ENCODE results near the gene FAM13B. TPM values are rescaled to one million over a fixed set of nuclear protein-coding genes. Genes with fewer than 3 reads are reported as not detected.

FAM13B gene
- total and polyA plus RNA-seq, 2 experiments from 2014 or later: 10.7 to 15.3 TPM

- no peak for DNase-seq (ENCODE audit: low read depth in 1 of 2, low spot score in 1 of 2)
- Histone ChIP-seq H3K4me1 (ENCODE audit: low read depth) (peaks cover 16% of the 10 kb centered on the region), H3K36me3 (peaks cover under 1% of the 10 kb centered on the region), H3K9me3 (ENCODE audit: low read depth) (no peaks in the 10 kb centered on the region), H3K27ac (no peak overlapping the region), H3K27me3 (no peaks in the 10 kb centered on the region), H3K4me3 (no peak overlapping the region)
- no peak for TF ChIP-seq CTCF (IDR thresholded peaks at IDR 0.05; ENCODE audit: low read depth, low read length)
Measured at GRCh38 chr5:138025285-138025684, 7.6 kb downstream of the FAM13B start.

GRCh38 chr5:138024117-138024516 lies 8.8 kb downstream of the FAM13B start:
- no peak for TF ChIP-seq CTCF (IDR thresholded peaks at IDR 0.05; ENCODE audit: low read depth, low read length)
- Histone ChIP-seq H3K4me3 (no peak overlapping the region), H3K9me3 (ENCODE audit: low read depth) (no peaks in the 10 kb centered on the region), H3K27me3 (no peaks in the 10 kb centered on the region), H3K27ac (peak overlapping the region; percentile 23), H3K4me1 (ENCODE audit: low read depth) (peaks cover 10% of the 10 kb centered on the region), H3K36me3 (peaks cover 5% of the 10 kb centered on the region)
- no peak for DNase-seq (ENCODE audit: low read depth in 1 of 2, low spot score in 1 of 2)

GRCh38 chr5:138022912-138023311 lies 10.0 kb downstream of the FAM13B start:
- no peak for DNase-seq (ENCODE audit: low read depth in 1 of 2, low spot score in 1 of 2)
- Histone ChIP-seq H3K4me3 (no peak overlapping the region), H3K27me3 (no peaks in the 10 kb centered on the region), H3K4me1 (ENCODE audit: low read depth) (peaks cover 10% of the 10 kb centered on the region), H3K27ac (no peak overlapping the region), H3K9me3 (ENCODE audit: low read depth) (no peaks in the 10 kb centered on the region), H3K36me3 (peaks cover 16% of the 10 kb centered on the region)
- TF ChIP-seq CTCF (IDR thresholded peaks at IDR 0.05; ENCODE audit: low read depth, low read length): no peak

GRCh38 chr5:138021771-138022170 lies 11.1 kb downstream of the FAM13B start:
- DNase-seq (ENCODE audit: low read depth in 1 of 2, low spot score in 1 of 2): no peak
- Histone ChIP-seq H3K27me3 (no peaks in the 10 kb centered on the region), H3K4me1 (ENCODE audit: low read depth) (peaks cover 10% of the 10 kb centered on the region), H3K9me3 (ENCODE audit: low read depth) (no peaks in the 10 kb centered on the region), H3K36me3 (peaks cover 27% of the 10 kb centered on the region), H3K27ac (peak overlapping the region; percentile 65), H3K4me3 (no peak overlapping the region)
- no peak for TF ChIP-seq CTCF (IDR thresholded peaks at IDR 0.05; ENCODE audit: low read depth, low read length)

DNA sequence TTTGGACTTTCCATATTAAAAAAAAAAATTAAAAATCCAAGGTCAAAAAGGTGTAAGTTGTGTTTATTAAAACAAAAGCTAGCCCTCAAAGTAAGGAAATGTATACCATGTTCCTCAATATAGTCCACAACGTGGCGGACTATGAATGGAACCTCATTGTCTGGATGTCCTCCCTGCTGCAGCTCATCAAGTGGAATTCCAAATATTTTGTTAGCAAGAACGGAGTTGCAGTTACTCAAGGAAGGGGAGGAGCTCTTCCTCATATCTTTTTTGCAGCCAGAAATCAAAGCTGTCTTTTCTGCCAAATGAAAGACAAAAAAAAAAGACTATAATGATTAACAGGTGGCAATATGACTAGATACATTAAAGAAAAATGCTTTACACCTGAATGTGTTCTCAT lies 14.0 kb downstream of the FAM13B start:
- Histone ChIP-seq H3K9me3 (ENCODE audit: low read depth) (no peaks in the 10 kb centered on the region), H3K4me1 (ENCODE audit: low read depth) (peaks cover 10% of the 10 kb centered on the region), H3K27me3 (no peaks in the 10 kb centered on the region), H3K27ac (no peak overlapping the region), H3K4me3 (no peak overlapping the region), H3K36me3 (peaks cover 39% of the 10 kb centered on the region)
- TF ChIP-seq CTCF (IDR thresholded peaks at IDR 0.05; ENCODE audit: low read depth, low read length): no peak
- peak in 1 of 2 donors; percentile 43 for DNase-seq (ENCODE audit: low read depth in 1 of 2, low spot score in 1 of 2)

DNA sequence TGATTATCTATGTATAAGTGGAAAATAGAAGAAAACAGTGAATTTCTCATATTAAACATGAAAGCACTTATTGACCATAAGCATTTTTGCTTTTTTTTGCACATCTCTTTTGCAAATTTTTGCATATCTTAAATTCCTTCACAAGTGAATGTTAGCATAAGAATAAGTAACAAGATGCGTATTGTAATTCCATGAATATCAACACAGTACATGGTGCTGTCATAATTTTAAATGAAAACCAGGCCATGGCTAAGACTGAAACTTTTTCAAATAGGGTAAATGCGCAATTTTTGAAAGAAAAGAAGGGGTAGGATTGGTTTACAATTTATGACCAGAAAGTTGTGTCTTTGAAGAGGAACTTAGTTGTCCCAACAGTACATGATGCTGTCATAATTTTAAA lies 17.0 kb downstream of the FAM13B start:
- no peak for DNase-seq (ENCODE audit: low read depth in 1 of 2, low spot score in 1 of 2)
- Histone ChIP-seq H3K4me1 (ENCODE audit: low read depth) (peaks cover 2% of the 10 kb centered on the region), H3K27ac (no peak overlapping the region), H3K9me3 (ENCODE audit: low read depth) (no peaks in the 10 kb centered on the region), H3K27me3 (no peaks in the 10 kb centered on the region), H3K4me3 (no peak overlapping the region), H3K36me3 (peaks cover 41% of the 10 kb centered on the region)
- TF ChIP-seq CTCF (IDR thresholded peaks at IDR 0.05; ENCODE audit: low read depth, low read length): no peak
